Common myeloid progenitor, CD34-positive (primary cell): ENCODE measurements around the gene STAT4.

Experiments used
- CTCF ChIA-PET: fragments of 350-600 bp; sonication (Branson Sonifier 250); formaldehyde crosslinking; loops from one replicate; lab custom pipeline; 2021; ENCODE audit warnings: antibody characterized with exemption; lab: Charles Lee
- POLR2A ChIA-PET: fragments of 350-600 bp; sonication (Branson Sonifier 250); formaldehyde crosslinking; loops from one replicate; lab custom pipeline; 2021; ENCODE audit warnings: antibody characterized with exemption; lab: Charles Lee
- DNase-seq, 3 donors: peaks; one replicate each; pipeline versions ENCODE4 v3.0.0 to v3.0.0-alpha.2; 2013
- H3K27ac ChIP-seq, 2 experiments: 1 replicate in 1 of 2; 2 replicates in 1 of 2; pipeline ENCODE4 v1.7.0; 2013; ENCODE audit warnings: inconsistent platforms in 2 of 2, low read length in 2 of 2, mild to moderate bottlenecking in 2 of 2, low read depth in 1 of 2, moderate library complexity in 1 of 2; ENCODE audit not compliant: severe bottlenecking in 2 of 2, insufficient read depth in 1 of 2, poor library complexity in 1 of 2
- H3K27me3 ChIP-seq, 5 experiments: replicated peaks in 2 of 5; 1 replicate in 3 of 5; 2 replicates in 2 of 5; pipeline versions ENCODE4 v1.6.1 to v1.7.0; 2013; ENCODE audit warnings: low read length in 4 of 5, mild to moderate bottlenecking in 2 of 5, moderate library complexity in 2 of 5, inconsistent platforms in 1 of 5; ENCODE audit not compliant: insufficient read depth in 5 of 5, control insufficient read depth in 4 of 5
- H3K36me3 ChIP-seq, 4 experiments: 1 replicate in 2 of 4; 2 replicates in 2 of 4; pipeline versions ENCODE4 v1.6.1 to v1.7.0; 2013; ENCODE audit warnings: low read length in 3 of 4, control low read depth in 1 of 4, mild to moderate bottlenecking in 1 of 4; ENCODE audit not compliant: control insufficient read depth in 4 of 4, insufficient read depth in 4 of 4
- H3K4me1 ChIP-seq, 4 experiments: 1 replicate in 3 of 4; 2 replicates in 1 of 4; pipeline versions ENCODE4 v1.6.1 to v1.7.1; 2013; ENCODE audit warnings: low read length in 3 of 4, mild to moderate bottlenecking in 3 of 4, control low read depth in 1 of 4, inconsistent platforms in 1 of 4, moderate library complexity in 1 of 4; ENCODE audit not compliant: control insufficient read depth in 4 of 4, insufficient read depth in 4 of 4; ENCODE audit errors: control extremely low read depth in 1 of 4
- H3K4me3 ChIP-seq, 7 experiments: 1 replicate in 4 of 7; 2 replicates in 3 of 7; pipeline versions ENCODE4 v1.5.1 to v1.7.0; 2013; ENCODE audit warnings: mild to moderate bottlenecking in 7 of 7, low read length in 6 of 7, moderate library complexity in 6 of 7, inconsistent platforms in 2 of 7, low read depth in 2 of 7, control low read depth in 1 of 7; ENCODE audit not compliant: insufficient read depth in 4 of 7, control insufficient read depth in 1 of 7; ENCODE audit errors: extremely low read depth in 1 of 7
- H3K9me3 ChIP-seq, 5 experiments: 1 replicate in 4 of 5; 2 replicates in 1 of 5; pipeline versions ENCODE4 v1.6.1 to v1.7.1; 2013; ENCODE audit warnings: low read length in 4 of 5, mild to moderate bottlenecking in 2 of 5, inconsistent platforms in 1 of 5, low read depth in 1 of 5, moderate library complexity in 1 of 5; ENCODE audit not compliant: control insufficient read depth in 4 of 5, insufficient read depth in 2 of 5; ENCODE audit errors: control extremely low read depth in 1 of 5
- WGBS: methylation state at CpG from one replicate; pipeline ENCODE4 v1.1.5; 2013; ENCODE audit not compliant: insufficient coverage; 5-methylcytosine and 5-hydroxymethylcytosine counted together

STAT4 gene

DNA sequence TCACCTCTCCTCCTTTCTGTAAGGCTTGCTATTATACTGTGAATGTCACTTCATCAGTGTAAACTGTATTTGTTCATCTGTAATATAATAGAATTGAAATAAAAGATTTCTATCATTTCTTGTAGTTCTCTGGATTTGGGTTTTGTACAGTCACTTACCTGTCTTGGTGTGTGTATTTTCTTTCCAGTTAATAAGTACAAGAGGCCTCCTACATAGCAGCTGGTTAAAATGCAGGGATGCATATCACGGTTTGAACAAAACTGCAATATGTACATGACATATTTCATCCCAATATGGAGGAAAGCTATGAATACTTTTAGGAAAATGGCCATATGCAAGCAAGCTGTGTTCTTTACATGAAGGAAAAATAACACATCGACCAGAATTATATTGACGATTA lies 131.4 kb downstream of the STAT4 start:
- no peaks in the 10 kb centered on the region for H3K9me3 ChIP-seq
- WGBS: 100% methylated on average over 2 of the region's 3 CpGs
- H3K27ac ChIP-seq: no peak overlapping the region
- CTCF ChIA-PET: interaction anchor here (1.5 kb wide), 1 partner anchor 17 kb away, joined by 4 read pairs; no protein-coding TSS in a partner anchor
- no peak for DNase-seq
- H3K36me3 ChIP-seq: no peaks in the 10 kb centered on the region
- peaks cover 27 to 58% (median 43%) of the 10 kb centered on the region in 4 experiments for H3K4me1 ChIP-seq
- peak overlapping the region in 1 of 7 experiments; percentile 68 for H3K4me3 ChIP-seq
- H3K27me3 ChIP-seq: no peaks in the 10 kb centered on the region
- POLR2A ChIA-PET: interaction anchor here (1.3 kb wide), 1 partner anchor 39 kb away, joined by 4 read pairs; no protein-coding TSS in a partner anchor

DNA sequence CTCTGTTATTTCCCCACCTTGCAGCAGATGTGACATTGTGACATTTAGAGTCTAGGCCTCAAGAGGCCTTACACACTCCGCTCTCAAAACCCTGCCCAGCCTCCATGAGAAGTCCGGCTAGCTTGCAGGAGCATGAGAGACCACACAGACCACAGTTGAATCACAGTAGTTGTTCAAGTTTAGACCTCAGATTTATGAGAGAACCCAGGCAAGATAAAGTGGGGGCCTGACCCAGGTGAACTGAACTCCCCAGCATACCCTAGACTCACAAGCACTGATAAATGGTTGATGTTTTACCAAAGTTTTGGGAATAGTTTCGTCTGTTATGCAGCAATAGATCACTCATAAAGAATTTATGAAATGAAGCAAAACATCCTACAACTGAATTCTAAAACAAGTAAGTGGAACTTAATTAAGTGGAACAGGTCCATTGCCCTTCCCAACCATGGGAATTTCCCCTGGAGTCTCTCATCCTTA lies 132.1 kb downstream of the STAT4 start:
- H3K27ac ChIP-seq: no peak overlapping the region
- no peak overlapping the region for H3K4me3 ChIP-seq
- no peaks in the 10 kb centered on the region for H3K9me3 ChIP-seq
- no peaks in the 10 kb centered on the region for H3K27me3 ChIP-seq
- POLR2A ChIA-PET: no interaction called here
- no peak for DNase-seq
- WGBS: 100% methylated on average over 2 of the region's 3 CpGs
- CTCF ChIA-PET: no interaction called here
- peaks cover 27 to 56% (median 43%) of the 10 kb centered on the region in 4 experiments for H3K4me1 ChIP-seq
- no peaks in the 10 kb centered on the region for H3K36me3 ChIP-seq

DNA sequence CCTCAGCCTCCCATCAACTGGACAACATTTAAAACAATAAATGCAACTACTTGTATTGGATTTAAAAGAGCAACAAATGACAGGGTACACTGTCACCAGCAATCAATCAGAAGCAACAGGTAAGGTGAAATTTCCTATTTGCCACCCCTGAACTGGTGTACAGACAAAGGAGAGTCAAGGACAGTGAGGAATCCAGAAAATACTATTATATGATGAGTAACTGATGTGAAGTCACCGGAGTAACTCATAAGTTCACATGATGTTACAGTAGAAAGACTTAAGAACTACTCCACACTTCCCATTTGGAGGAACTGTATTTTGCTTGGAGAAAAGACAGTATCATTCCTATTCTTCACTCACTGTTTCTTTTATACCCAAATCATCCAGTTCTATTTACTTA lies 132.7 kb downstream of the STAT4 start:
- CTCF ChIA-PET: no interaction called here
- DNase-seq: no peak
- no CpG with 5 or more reads among the region's 1 CpG for WGBS
- POLR2A ChIA-PET: no interaction called here
- Histone ChIP-seq H3K4me1 (peaks cover 25 to 56% (median 42%) of the 10 kb centered on the region in 4 experiments), H3K27me3 (no peaks in the 10 kb centered on the region), H3K9me3 (no peaks in the 10 kb centered on the region), H3K27ac (no peak overlapping the region), H3K36me3 (no peaks in the 10 kb centered on the region), H3K4me3 (no peak overlapping the region)

DNA sequence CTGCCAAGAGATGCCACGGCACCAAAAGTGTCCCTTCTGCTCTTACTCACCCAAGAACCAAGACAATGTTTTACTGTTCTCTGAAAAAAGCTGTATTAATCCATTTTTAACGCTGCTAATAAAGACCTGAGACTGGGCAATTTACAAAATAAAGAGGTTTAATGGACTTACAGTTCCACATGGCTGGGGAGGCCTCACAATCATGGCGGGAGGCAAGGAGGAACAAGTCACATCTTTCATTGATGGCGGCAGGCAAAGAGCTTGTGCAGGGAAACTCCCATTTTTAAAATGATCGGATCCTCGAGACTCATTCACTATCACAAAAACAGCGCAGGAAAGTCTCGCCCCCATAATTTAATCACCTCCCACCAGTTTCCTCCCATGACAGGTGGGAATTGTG lies 135.0 kb downstream of the STAT4 start:
- WGBS: 100% methylated on average over 4 of the region's 8 CpGs
- CTCF ChIA-PET: no interaction called here
- Histone ChIP-seq H3K4me3 (no peak overlapping the region), H3K27me3 (no peaks in the 10 kb centered on the region), H3K4me1 (peaks cover 16 to 53% (median 40%) of the 10 kb centered on the region in 4 experiments), H3K27ac (no peak overlapping the region), H3K36me3 (peaks cover 0 to 11% (median 6%) of the 10 kb centered on the region in 4 experiments), H3K9me3 (no peaks in the 10 kb centered on the region)
- POLR2A ChIA-PET: no interaction called here
- DNase-seq: no peak

DNA sequence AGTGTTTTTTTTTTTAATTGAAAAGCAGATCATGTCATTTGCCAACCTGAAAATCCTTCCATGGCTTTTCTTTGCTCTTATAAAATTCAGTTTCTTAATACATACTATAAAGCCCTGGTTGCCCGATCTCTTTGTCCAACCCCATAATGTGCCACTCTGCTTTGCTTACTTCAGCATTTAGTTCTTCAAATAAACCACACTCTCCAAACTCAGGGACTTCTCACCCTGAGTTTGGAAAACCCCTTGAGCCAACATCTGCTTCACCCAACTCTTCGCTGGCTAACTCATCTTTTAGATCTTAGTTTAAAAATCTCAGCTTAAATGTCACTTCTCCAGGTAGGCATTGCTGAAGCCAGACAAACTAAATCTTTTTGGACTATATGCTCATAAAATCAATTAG lies 135.6 kb downstream of the STAT4 start:
- Histone ChIP-seq H3K27me3 (no peaks in the 10 kb centered on the region), H3K36me3 (peaks cover 0 to 12% (median 9%) of the 10 kb centered on the region in 4 experiments), H3K27ac (no peak overlapping the region), H3K4me1 (peaks cover 16 to 48% (median 36%) of the 10 kb centered on the region in 4 experiments), H3K4me3 (no peak overlapping the region), H3K9me3 (no peaks in the 10 kb centered on the region)
- ChIA-PET CTCF (interaction anchor here (0.9 to 1.4 kb wide), 3 partner anchors 8 to 38 kb away, joined by 3 to 5 read pairs (median 4); no protein-coding TSS in a partner anchor), POLR2A (no interaction called here)
- 85% methylated on average over 2 of the region's 2 CpGs for WGBS
- DNase-seq: peak in 1 of 3 donors; percentile 31

DNA sequence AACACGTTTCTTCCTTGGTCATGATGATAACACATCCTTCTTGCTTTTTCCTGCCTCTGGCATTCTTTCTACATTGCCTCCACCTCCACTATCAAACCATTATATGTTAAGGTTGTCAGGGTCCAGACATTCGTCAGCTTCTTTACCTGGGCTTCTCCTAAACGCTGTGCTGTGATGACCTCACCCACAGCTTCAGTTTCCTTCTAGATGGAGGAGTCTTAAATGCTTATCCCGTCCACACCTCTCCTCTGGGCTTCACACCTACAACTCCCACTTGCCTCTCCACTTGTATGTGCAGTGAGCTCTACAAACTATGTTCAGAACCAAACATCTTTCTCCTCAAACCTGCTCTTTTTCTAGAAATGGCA lies 136.2 kb downstream of the STAT4 start:
- peaks cover 6 to 16% (median 13%) of the 10 kb centered on the region in 4 experiments for H3K36me3 ChIP-seq
- POLR2A ChIA-PET: interaction anchor here (0.6 kb wide), 1 partner anchor 665 kb away, joined by 3 read pairs; no protein-coding TSS in a partner anchor
- WGBS: 67% methylated on average over 4 of the region's 4 CpGs
- no peaks in the 10 kb centered on the region for H3K27me3 ChIP-seq
- no peak for DNase-seq
- H3K9me3 ChIP-seq: no peaks in the 10 kb centered on the region
- H3K4me3 ChIP-seq: peak overlapping the region in 6 of 7 experiments; percentile 56 to 100 (median 98)
- peaks cover 16 to 43% (median 33%) of the 10 kb centered on the region in 4 experiments for H3K4me1 ChIP-seq
- H3K27ac ChIP-seq: peak overlapping the region; percentile 86 to 93
- CTCF ChIA-PET: interaction anchor here (0.8 to 1.4 kb wide), 9 partner anchors 8 to 43 kb away, joined by 3 to 5 read pairs (median 4); no protein-coding TSS in a partner anchor

DNA sequence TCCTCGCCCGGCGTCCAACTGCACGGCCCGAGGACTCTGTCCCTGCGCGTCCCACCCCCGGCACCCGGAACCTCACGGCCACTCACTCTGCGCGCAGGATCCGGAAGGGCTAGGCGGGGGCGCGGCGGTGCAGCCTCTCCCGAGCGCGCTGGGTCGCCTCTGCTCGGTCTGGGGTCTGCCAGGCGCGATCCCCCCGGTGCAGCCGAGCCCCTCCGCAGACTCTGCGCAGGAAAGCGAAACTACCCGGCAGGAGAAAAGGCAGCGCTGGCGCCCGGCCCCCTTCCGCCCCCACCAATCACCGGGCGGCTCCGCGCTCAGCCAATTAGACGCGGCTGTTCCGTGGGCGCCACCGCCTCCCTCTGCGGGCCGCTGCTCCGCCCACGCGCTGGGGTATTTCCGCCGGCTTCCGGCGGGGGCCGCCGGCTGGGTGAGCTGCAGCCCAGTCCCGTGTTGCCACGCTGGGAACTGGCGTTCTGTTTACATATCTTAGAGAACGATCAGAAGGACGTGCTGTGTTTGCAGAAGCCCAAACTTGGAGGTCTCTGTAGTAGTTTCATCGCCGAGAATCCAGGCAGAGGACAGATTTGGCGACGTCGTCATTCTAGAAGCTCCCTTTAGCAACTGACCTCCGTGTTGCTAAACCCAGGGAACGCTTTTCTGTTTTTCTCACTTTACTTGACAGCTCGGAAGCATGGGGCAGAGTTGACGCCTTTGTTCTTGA lies 136.7 kb downstream of the STAT4 start, which contains the start of gene STAT1:
Gene STAT1 (minus strand): TSS at position 240 of the 721 bp plus-strand sequence. CDS start 4,168 bp downstream, outside the sequence.
- Histone ChIP-seq H3K9me3 (no peaks in the 10 kb centered on the region), H3K36me3 (peaks cover 7 to 20% (median 15%) of the 10 kb centered on the region in 4 experiments), H3K4me3 (peak within 1 kb of the TSS; percentile 83 to 100 (median 98)), H3K4me1 (peaks cover 16 to 37% (median 31%) of the 10 kb centered on the region in 4 experiments), H3K27ac (peak within 1 kb of the TSS; percentile 86 to 93), H3K27me3 (no peaks in the 10 kb centered on the region)
- ChIA-PET POLR2A (interaction anchor here (0.6 to 1.0 kb wide), 2 partner anchors 67 to 665 kb away, joined by 3 read pairs; no protein-coding TSS in a partner anchor), CTCF (interaction anchor here (0.8 to 1.4 kb wide), 9 partner anchors 8 to 42 kb away, joined by 3 to 5 read pairs (median 4); no protein-coding TSS in a partner anchor)
- WGBS: under 1% methylated on average over 68 of the region's 68 CpGs
- peak; percentile 92 to 97 (median 97) for DNase-seq
